SIG-M5 treated with dmso at 0.1 percent for 504 hours (cell line): ENCODE results near the gene UBE2E2.

Experiments
- DNase-seq: peaks from one replicate; lab custom pipeline; 2025; ENCODE audit not compliant: unreplicated experiment; lab: John Stamatoyannopoulos, UW

The UBE2E2 gene

DNA sequence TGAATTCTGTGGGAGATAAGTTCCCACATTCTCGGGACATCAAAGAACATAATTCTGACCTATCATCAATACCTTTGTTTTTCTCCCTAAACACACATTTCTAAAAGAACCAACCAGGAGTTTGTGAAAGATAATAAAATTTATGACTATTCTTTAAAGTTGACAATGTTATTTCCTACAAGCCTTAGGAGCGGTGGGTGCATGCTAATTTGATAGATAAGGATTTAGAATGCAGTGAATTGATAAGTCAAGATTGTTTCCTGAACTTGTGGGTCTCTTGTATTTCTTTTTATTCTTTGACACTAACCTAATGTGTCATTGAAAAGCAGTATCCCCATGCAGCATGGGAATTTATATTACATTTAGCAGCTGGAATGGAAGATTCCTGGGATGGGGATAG lies 10.3 kb upstream of the UBE2E2 start:
- DNase-seq = no peak

DNA sequence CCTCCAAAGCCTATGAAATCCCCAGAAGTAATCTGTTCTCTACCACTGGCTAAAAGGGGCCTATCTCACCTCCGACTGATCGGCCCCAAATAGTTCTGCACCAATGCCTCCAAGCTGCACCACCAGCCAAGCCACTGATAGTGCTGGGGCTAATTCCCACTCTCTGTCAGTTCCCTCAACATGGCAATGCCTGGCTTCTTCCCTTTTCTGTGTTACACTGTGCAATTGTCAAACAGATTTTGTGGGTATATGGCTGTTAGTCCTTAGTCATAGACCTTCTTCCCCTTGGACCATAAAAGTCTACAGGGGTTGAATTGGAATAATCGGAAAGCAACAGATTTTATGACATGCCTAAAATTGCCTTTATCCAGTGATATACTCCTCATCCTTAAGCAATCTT lies 9.3 kb upstream of the UBE2E2 start:
- DNase-seq = no peak

DNA sequence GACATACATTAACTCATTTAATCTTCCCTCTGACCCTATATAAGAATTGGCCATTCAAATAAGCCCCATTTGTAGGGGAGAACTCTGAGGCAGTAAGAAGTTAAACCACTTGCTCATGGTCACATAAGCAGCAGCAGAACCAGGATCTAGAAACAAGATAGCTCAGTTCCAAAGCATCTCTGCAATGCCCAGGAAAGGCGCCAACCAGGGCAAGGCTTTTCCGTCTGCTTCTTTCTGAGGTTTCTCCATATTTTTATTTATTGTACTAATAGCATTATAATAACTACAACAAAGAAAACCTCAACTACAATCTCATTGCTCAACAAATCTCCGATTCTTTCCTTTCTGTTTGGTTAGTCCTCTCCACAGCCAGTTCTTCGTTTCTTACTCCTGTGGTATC lies 4.3 kb upstream of the UBE2E2 start:
- DNase-seq = no peak

DNA sequence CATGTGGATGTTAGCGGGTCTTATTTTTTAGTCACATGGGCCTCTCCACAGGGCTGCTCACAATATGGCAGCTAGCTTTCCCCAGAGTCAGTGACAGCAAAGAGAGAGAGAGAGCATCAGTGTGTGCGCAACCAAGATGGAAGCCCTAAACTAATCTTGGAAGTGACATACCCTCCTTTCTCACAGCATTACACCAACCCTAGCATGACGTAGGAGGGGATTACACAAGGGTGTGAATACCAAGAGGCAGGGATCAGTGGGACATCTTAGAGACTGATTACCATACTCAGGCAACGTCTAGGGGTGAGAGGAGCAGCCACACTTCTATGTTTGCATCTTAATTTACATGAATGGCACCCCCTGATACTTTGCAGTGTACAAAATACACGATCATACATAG lies 3.5 kb upstream of the UBE2E2 start:
- DNase-seq = peak; percentile 18

DNA sequence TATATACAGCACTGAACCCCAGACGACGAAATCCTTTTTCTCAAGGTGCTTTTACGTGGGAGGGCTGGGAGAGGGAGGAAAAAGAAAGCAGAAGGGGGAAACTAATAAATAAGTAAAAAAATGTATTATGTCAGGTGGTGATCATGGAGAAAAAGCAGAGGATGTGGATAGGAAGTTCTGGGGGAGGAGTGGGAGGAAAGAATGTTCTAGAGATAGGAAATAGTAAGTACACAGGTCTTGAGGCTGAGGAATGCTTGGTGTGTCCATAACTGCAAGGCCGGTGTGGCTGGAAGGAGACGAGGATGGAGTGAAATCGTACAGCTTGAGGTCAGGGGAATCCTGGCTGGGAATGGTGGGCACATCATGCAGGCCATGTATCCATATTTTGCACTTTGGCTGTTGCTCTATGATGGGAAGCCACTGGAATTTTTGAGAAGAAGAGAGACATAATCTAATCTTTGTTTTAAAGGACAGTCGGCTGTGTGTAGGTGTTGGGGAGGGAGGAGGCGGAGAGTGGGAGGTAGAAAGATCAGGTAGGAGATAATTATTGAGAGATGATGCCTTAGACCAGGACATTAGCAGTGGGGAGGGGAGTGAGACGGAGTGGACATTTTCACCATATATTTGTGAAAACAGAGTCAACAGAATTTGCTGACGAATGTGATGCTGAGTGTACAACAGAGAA lies 1.8 kb upstream of the UBE2E2 start:
- DNase-seq = no peak

DNA sequence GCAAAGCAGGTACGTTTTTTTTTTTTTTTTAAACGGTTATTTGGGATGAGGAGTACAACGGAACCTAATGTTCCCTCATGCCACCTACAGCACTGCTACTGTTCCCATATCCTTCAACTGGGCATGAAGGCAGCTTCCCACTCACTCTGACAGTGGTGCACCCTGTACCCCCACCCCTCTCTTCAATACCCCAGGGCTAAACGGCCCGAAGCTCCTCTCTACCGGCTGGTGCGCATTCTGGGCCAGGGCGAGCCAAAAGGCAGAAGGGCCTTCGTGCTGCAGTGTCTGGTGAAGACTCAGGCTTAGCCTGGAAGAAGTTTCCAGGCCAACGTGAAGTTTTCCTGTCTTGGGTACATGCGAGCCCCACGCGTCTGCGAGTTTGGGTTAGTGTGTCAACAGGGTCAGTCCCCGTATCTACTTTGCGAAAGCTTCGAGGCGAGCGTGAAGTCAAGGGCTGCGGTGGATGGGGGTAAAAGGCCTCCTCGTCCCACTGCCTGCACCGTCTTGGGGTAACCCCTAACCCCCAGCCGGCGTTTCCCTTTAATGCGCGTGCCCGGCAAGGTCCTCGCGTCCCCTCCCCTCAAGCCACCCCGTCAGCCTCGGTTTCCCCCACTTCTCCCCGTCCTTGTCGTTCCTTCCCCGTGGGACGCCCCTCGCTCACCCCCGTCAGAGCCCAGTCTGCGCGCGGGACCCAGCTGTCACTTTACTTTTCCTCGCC lies 765 bp upstream of the UBE2E2 start:
- no peak for DNase-seq

DNA sequence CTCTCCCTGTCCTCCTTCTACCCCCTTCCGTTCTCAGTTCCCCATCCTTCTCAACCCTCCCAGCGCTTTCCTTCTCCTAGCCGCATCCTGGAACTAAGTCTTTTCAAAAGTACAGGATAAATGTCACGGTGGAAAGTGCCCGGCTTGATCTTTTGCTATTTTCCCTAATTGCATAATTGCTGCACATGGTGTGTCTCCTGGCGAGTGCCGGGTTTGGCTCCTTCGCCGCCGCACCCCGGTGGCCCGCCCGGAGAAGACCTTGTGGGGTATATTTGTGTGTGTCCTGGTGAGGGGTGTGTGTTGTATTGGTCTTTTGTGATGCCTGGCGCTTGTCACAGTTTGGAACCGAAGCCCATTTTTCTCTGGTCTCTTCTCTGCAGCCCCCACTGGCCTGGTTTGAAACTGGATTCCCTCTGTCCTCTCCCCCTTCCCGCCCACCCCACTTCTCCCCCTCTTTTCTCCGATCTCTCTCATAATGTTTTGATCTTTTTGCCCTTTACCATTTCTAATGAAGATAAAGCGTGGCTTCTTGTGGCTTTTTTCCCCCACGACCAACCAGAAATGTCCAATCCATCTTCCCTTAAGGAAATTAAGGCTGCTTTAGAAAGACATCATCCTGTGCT lies 692 bp downstream of the UBE2E2 start:
- DNase-seq = no peak

DNA sequence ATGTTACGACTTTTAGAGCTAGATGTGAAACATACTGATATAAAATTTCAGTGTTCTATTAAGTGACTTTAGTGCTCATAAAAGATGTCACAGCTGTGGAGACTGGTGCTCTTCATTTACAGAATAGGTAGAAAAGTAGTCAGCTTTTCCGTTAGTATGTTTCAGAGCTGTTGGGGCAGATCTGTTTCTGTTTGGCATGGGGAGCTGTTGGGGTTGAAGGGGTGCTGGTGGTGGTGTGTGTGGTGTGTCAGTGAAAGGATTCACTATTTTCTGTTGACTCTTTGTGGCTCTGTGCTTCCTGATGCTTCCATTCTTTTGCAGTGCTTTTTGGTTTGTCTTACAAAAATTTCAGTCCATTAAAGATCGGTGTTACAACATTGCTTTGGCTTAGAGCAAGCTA lies 3.2 kb downstream of the UBE2E2 start:
- DNase-seq = no peak

DNA sequence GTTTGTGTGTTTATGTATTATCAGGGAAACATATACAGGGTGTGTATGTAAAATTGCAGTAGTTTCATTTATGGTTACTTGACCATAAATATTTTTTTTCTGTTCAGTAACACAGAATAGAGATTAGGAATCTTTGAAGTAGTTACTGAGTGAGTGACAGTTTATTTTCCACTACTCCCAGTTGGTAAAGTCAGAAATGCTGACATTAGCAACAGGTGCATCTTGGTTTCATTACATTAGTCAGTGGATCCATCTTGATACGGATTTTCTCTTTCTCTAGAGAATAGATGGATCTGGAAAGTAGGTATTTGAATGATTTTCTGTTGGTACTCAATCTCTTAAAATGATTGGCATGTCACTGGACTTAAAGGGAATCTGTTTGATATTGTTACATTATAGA lies 6.0 kb downstream of the UBE2E2 start:
- DNase-seq = no peak

DNA sequence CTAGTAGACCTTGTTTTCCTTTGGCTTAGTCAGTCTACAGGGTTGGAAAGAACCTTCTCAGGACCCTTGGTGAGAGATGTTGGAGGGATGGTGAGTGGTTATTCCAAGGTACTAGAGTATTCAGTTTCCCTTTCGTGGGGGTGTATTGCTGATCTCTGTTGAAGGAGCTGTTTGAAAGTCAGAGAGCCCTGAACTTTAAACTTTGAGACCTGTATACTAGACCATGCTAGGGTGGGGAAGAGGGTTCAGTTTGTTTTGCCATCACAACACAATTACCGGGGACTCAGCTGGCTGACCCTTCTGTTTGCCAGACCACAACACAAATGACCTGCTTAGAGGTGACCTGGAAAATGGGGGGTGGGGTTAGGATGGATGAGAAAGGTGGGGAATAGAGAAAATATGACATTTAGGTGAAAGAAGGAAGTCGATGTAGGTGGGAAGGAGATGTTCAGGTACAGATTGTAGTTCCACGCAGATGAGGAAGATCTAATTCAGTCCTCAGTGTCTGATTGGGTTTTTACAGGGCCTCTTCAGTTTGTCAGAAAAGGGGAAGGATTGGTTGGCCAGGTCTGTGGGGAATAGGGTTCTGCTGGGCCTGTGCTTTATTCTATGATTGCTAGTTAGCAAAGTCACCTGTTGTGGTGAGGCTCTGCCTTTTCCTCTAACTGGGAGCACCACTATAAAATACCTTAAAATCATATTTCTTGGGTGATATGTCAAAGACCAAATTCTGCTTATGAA lies 6.8 kb downstream of the UBE2E2 start:
- no peak for DNase-seq

DNA sequence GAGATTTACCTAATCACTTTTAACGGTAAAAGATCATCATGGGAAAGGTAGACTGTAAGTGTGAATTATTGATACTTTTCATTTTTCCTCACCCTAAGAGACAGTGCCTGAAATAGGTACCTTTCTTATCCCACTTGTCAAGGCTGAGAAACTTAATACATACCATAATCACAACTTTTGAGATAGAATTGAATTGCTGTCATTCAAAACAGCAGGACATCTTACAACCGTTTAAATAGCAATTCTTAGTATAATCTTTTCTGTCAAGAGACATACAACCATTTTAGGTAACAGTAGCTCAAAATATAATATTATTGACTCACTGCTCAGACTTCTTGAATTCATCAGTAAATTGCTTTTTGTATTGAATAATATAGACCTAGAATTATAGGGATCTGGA lies 10.7 kb downstream of the UBE2E2 start:
- no peak for DNase-seq

DNA sequence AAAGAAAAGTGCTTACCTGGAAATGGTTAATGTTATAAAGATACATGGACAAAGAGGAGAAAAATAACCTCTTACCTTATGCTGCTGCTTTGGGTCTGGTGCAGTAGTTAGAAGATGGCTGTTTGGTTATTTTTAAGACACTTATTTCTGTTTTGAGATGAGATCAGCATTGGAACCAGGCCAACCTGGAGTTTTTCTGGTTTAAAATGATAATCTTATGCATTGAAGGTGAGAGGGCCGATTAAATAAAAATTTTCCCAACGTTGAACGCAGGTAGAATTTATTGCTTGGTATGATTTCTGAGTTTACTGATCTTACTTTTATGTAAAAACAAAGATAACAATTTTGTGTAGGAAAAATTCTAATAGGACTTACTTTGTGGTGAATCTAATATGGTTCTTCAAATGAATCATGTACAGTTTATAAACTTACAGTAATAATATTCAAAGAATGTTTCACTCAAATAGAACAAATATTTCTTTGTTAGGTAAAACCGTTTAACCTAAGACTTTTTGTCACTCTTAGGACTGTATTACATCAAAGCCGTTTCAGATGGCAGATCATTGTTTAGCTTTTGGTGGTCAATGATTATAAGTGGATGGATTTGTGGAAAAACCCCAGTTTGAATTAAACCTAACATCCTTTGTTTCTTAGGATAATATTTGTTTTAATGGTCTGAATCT lies 14.9 kb downstream of the UBE2E2 start:
- DNase-seq = no peak

DNA sequence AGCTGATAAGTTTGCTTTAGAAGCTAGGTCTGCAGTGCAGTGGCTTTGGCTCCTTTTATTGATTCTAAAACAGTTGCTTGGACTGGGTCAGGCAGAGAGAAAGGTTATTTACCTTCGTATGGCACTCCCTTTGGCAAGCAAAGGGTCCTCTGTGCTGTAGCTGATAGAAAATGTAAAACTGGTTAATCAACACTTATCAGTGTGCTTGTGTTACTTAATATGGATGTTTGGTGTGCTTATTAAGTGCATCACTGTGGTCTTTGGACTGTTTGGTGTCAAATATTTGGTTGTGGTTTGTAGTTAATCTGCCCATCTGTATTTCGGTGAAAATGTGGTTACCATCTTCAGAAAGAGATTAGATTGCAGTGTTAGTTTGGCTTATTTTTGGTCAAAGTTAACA lies 16.0 kb downstream of the UBE2E2 start:
- no peak for DNase-seq

DNA sequence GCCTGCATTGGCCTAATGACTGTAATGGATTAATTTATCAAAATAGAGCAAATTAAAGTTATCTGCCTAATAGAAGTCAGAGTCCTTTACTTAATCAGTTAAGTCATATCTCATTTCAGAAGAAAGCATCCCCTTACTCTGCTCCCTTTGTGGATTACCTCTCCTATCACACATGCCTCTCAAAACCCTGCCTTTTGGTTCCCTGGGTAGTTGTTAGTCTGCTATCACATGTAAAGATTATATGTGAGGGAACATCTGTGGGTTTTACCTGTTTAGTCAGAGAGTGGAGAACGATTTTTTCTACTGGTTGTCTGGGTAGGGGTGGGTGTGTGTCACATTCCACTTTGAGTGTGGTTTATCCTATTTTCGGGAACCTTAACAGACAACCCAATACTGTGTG lies 16.4 kb downstream of the UBE2E2 start:
- no peak for DNase-seq

DNA sequence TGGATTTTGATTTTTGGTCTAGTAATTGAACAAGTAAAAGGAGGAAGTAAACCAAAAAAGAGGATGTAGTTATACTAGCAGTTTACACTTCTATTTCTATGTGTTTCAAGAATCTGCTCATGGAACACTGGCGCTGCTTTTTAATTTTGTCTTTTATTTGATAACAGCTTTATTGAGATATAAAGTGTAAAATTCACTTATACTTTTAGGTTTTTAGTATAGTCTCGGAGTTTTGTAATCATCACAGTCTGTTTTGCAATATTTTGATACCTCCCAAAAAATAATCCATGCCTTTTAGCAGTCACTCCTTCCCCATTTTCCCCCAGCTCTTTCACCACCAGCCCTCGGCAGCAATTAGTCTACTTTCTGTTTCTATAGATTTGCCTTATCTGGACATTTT lies 18.0 kb downstream of the UBE2E2 start:
- DNase-seq = peak; percentile 86

DNA sequence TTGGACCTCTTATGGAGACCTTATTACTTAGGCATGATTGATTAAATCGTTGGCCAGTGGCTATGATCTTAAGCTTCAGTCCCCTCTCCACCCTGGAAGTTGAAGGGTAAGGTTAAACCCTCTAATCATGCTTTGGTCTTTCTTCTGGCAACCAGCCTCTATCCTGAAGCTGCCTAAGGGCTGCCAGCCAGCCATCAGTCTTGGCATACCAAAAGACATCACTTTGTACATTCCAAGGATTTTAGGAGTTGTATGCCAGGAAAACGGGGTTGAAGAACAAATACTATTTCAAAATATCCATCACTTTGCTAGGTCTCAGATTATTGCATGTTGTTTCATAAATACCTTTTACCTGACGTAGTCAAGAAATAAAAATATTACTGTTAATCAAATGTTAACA lies 28.9 kb downstream of the UBE2E2 start:
- DNase-seq = no peak

DNA sequence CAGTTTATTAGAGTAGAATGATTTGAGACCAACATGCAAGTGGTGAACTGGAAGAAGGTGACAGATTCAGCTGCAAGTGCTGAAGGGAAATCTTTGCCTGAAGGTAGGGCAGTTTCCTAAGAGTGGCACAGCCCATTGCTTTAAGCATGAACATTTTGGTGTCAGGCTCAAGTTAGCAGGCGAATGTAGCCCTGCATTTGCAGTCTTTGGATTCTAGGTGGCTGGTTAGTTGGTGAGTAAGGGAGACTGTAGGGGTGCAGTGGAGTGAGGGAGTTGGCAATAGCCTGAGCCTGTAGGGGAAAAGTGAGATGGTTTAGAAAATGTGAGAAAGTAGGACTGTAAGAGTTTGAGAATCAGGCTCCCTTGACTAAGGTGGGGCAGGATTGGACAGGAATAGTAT lies 29.7 kb downstream of the UBE2E2 start:
- no peak for DNase-seq

DNA sequence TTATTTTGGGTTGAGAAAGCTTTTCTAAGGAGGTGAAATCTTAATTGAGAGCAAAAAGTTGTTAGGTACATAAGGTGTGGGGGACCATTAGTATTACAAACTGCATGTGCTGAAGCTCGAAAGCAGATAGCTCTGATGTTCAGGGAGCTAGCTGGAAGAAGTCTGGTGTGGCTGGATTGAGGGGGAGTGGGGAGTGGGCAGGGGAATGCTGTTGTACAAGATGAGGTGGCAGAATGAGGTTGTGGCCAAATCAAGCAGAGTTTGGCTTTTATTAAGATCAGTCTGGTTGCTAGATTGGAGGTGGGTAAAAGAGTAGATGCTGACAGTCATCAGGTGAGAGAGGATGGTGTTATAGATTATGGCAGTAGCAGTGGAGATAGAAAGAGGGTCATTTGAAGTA lies 32.1 kb downstream of the UBE2E2 start:
- DNase-seq = no peak

DNA sequence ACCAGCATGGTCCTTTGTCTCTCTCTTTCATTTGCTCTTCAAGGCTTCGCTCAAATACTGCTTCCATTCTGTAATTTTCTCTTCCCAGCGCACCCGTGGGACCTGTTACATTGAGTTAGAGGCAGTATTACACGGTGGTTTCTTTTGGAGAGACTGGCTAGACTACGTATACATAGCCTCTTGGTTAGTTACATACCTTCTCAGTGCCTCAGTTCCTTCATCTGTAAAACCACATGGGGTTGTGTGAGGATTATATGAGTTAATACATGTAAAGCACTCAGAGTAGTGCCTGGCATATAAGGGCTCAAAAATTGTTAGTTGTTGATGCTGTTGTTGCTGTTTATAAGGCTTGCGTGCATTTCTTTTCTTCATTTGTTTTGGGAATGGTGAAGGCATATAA lies 33.8 kb downstream of the UBE2E2 start:
- DNase-seq = no peak

DNA sequence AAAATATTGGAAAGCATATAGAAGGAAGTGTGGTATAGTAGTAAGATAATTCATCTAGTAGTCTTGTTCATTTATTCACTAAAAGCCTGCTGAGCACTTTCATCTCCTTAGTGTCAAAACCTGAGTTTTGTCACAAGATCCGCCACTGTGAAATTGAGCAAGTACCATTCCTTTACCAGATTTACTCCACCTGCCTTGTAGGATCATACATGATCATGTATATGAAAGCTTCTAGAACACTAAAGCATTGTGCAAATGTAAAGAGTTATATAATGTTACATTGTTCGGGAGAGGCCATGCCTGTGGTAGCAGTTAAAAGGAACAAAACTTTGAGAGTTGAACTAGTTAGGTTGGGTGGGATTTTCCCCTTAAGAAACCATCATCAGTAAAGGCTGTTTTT lies 35.0 kb downstream of the UBE2E2 start:
- DNase-seq = no peak

DNA sequence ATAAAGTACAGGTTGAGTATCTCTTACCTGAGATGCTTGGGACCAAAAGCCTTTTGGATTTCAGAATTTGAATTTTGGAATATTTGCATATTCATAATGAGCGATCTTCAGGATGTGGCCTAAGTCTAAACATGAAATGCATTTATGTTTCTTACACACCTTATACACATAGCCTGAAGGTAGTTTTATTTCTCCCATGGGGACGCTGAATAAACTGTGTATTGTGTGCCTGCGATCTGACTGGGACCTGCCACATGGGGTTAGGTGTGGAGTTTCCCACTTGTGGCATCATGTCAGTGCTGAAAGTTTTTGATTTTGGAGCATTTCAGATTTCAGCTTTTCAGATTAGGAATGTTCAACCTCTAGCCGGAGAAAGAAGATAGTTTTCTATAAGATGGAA lies 35.5 kb downstream of the UBE2E2 start:
- no peak for DNase-seq
